ENCODE measurements around the gene UBE2J2. TPM values are rescaled to one million over a fixed set of nuclear protein-coding genes. Genes with fewer than 3 reads are reported as not detected.
"Not testable (repeated sequence)": the region's sequence is repeated elsewhere in the genome, so short reads cannot be mapped to it uniquely, and the experiment has no call there.

Gene UBE2J2
- total RNA-seq (2014; rRNA removed; shearing (Covaris generic)), result 26.2 and 38.0 TPM in 2 replicates

- DNase-seq (ENCODE audit: low spot score), result peak; percentile 59
Observed at GRCh38 chr1:1273512-1274298, at the start of gene UBE2J2. UBE2J2 (minus strand) TSS chr1:1273854; CDS start chr1:1267992, 5,862 bp downstream.

GRCh38 chr1:1322952-1323351 lies 49.3 kb upstream of the UBE2J2 start:
- DNase-seq (ENCODE audit: low spot score), result no peak

- no peak for DNase-seq (ENCODE audit: low spot score)
Observed at GRCh38 chr1:1322418-1322817, 48.8 kb upstream of the UBE2J2 start.

GRCh38 chr1:1321477-1321876 lies 47.8 kb upstream of the UBE2J2 start:
- DNase-seq (ENCODE audit: low spot score), result no peak

- no peak for DNase-seq (ENCODE audit: low spot score)
Observed at GRCh38 chr1:1320666-1321448, 47.2 kb upstream of the UBE2J2 start.

GRCh38 chr1:1319646-1319941 lies 45.9 kb upstream of the UBE2J2 start:
- no peak for DNase-seq (ENCODE audit: low spot score)

- no peak for DNase-seq (ENCODE audit: low spot score)
Observed at GRCh38 chr1:1318777-1319645, 45.4 kb upstream of the UBE2J2 start.

GRCh38 chr1:1318131-1318652 lies 44.5 kb upstream of the UBE2J2 start:
- DNase-seq (ENCODE audit: low spot score), result peak; percentile 87

GRCh38 chr1:1317420-1317819 lies 43.8 kb upstream of the UBE2J2 start:
- no peak for DNase-seq (ENCODE audit: low spot score)

GRCh38 chr1:1316199-1316598 lies 42.5 kb upstream of the UBE2J2 start:
- not testable (repeated sequence) for DNase-seq (ENCODE audit: low spot score)

GRCh38 chr1:1315435-1315954 lies 41.8 kb upstream of the UBE2J2 start:
- no peak for DNase-seq (ENCODE audit: low spot score)

GRCh38 chr1:1314678-1315335 lies 41.2 kb upstream of the UBE2J2 start:
- no peak for DNase-seq (ENCODE audit: low spot score)

GRCh38 chr1:1314237-1314586 lies 40.6 kb upstream of the UBE2J2 start:
- DNase-seq (ENCODE audit: low spot score), result no peak

GRCh38 chr1:1313500-1314236 lies 40.0 kb upstream of the UBE2J2 start:
- no peak for DNase-seq (ENCODE audit: low spot score)

- no peak for DNase-seq (ENCODE audit: low spot score)
Observed at GRCh38 chr1:1312450-1313314, 39.0 kb upstream of the UBE2J2 start.

- DNase-seq (ENCODE audit: low spot score), result no peak
Observed at GRCh38 chr1:1311107-1312104, 37.8 kb upstream of the UBE2J2 start.

GRCh38 chr1:1310476-1311053 lies 36.9 kb upstream of the UBE2J2 start:
- no peak for DNase-seq (ENCODE audit: low spot score)

GRCh38 chr1:1310109-1310385 lies 36.4 kb upstream of the UBE2J2 start:
- no peak for DNase-seq (ENCODE audit: low spot score)
